HFF-Myc (cell line): ENCODE data around the gene EXOSC9.

Experiments used
- DNase-seq: peaks from one replicate; pipeline ENCODE4 v3.0.0-alpha.2; 2011; ENCODE audit warnings: low read depth; ENCODE audit errors: extremely low read depth
- H3K4me3 ChIP-seq: replicated peaks from 2 replicates; pipeline ENCODE4 v1.5.1; 2011; ENCODE audit warnings: low read depth, mild to moderate bottlenecking, control low read depth, low read length
- CTCF ChIP-seq: IDR thresholded peaks from 2 replicates; pipeline ENCODE4 v1.5.1; 2012; ENCODE audit warnings: mild to moderate bottlenecking, low read depth, low read length, control low read depth; ENCODE audit errors: missing control alignments

Gene EXOSC9

DNA sequence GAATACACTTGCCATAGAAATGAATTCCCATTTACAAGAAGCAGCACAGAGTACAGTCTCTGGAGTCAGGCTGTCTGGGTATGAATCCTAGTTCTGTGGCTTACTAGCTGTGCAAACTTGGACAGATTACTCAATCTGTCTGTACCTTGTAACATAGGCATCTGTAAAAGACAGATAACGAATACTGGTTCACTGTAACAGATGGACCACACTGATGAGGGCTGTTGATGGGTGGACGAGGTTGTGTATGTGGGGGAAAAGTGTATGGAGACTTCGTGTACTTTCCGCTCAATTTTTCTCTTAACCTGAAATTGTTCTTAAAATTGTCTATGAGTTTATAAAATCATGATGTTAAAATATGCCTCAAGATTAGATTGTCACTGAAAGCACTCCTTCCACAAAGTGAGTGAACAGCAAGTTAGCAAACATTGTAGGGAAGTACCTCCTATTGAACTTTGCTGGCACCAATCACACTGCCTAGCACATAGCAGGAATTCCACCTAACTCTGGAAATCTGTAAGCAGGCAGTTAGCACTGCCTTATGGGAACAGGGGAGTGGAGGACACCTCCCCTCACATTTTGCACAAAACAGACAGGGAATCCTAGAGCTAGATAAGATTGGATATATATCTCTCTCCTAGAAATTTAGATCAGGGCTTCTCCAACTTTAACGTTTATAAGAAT, 6.5 kb upstream of the EXOSC9 start:
- no peak for TF ChIP-seq CTCF
- no peak overlapping the region for H3K4me3 ChIP-seq
- DNase-seq: no peak

DNA sequence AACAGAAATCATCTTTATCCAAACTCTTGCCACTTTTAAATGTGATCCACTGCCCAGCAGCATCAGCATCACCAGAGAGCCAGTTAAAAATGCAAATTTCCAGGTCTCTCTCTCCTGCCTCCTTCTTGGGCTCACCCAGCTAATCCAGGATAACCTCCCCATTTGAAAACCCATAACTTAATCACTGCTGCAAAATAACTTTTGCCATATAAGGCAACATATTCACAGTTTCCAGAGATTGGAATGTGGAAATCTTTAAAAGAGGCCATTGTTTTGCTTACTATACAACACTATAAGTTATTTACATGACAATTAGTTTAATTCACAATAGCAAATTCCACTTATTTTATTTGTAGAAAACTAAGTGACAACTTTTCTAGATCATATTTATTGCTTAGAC, 4.8 kb upstream of the EXOSC9 start:
- no peak for TF ChIP-seq CTCF
- DNase-seq: no peak
- no peak overlapping the region for H3K4me3 ChIP-seq

GRCh38 chr4:121799208-121799823, 1.8 kb upstream of the EXOSC9 start:
- TF ChIP-seq CTCF: no peak
- H3K4me3 ChIP-seq: no peak overlapping the region
- DNase-seq: no peak

GRCh38 chr4:121799867-121800501, 1.1 kb upstream of the EXOSC9 start:
- no peak overlapping the region for H3K4me3 ChIP-seq
- no peak for DNase-seq
- no peak for TF ChIP-seq CTCF

- no peak for TF ChIP-seq CTCF
- H3K4me3 ChIP-seq: peak overlapping the region; percentile 96
- no peak for DNase-seq
Measured at GRCh38 chr4:121800638-121800960, 524 bp upstream of the EXOSC9 start.

DNA sequence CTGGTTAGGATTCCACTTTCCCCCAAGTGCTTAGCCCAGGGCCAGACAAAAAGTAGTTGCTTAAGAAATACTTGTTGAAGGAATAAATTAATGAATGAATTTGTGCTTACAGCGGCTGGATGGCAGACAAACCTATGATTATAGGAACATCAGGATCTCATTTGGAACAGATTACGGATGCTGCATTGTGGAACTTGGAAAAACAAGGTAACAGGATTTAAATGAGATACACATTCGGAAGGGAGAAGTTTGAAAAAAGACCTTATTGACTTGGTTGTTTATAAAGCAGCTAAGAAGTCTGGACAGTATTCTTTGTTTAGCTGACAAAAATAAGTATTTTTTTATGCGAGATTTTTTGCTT, 572 bp downstream of the EXOSC9 start:
- H3K4me3 ChIP-seq: peak overlapping the region; percentile 96
- no peak for DNase-seq
- TF ChIP-seq CTCF: no peak
